OCI-M2 (cell line): ENCODE data around the gene PPT2.
"Not testable (repeated sequence)": the region's sequence is repeated elsewhere in the genome, so short reads cannot be mapped to it uniquely, and the experiment has no call there.

Source experiments
- DNase-seq: peaks from one replicate; lab custom pipeline; 2025; ENCODE audit not compliant: unreplicated experiment; lab: John Stamatoyannopoulos, UW

Gene PPT2

DNA sequence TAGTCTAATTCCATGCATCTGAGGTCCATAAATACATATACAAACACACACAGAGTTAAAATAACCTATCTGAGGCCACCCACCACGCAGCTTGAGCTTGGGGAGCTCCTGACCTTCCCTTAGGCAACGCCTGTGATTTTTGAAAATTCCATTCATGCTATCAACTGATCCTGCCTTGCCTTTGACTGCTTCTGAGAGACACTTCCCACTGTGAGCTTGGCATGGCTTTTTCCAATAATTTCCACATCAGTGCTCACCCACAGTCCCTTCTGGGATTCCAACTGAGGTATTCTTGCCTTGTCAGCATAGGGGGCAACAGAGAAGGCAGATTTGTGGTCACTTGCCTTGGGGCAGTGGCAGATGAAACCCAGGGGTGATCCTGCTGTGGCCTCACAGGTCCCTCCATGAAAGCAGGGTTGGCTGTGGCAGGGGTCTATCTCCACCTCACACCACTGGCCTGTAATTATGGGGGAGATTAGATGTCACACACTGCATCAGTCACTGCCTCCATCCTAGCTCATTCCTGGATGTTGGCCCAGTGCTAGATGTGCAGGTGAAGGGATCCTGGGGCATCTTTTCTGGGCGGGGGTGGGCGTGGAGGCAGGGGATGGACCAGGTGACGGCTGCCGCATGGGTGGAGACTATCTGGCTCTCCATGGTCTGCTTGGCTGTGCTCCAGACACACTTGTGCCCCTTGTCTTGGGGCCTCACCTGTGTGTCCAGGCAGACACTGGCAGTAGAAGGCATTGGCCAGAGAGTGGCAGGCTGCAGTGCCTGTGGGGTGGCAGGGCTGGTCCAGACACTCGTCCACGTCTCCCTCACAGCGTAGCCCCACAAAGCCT lies 49.7 kb downstream of the PPT2 start:
- DNase-seq = no peak

GRCh38 chr6:32204268-32204715 lies 50.4 kb downstream of the PPT2 start:
- no peak for DNase-seq

GRCh38 chr6:32208996-32209395 lies 55.1 kb downstream of the PPT2 start:
- DNase-seq = no peak

DNA sequence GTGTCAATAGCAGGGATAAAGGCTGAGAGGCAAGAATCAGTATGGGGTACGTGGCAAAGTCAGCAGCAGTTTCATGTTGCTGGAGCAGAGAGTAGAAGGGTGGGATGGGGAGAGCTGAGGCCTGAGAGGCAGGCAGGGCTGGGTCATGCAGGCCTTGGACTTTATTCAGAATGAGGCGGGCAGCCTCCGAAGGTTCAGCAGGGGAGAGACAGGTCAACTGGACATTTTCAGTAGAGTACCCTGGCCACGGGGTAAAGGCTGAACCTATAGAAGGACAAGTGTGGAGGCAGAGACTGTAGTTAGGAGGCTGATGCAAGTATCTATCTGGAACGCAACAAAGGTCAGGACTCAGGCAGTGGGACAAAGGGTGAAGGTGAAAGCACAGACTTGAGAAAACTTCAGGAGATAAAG lies 56.3 kb downstream of the PPT2 start:
- no peak for DNase-seq

GRCh38 chr6:32211432-32211831 lies 57.5 kb downstream of the PPT2 start:
- DNase-seq = not testable (repeated sequence)

GRCh38 chr6:32212076-32212760 lies 58.3 kb downstream of the PPT2 start:
- no peak for DNase-seq
